ENCODE measurements around the gene SPOCK2.

GRCh38 chr10:72116372-72116771, 28.0 kb upstream of the SPOCK2 start:
- TF ChIP-seq ZFP41 (CRISPR knock-in tag; IDR thresholded peaks at IDR 0.05; ENCODE audit: borderline replicate concordance) (no peak), CHD4 (IDR thresholded peaks at IDR 0.05; ENCODE audit: borderline replicate concordance, low read length) (no peak), KDM3A (CRISPR knock-in tag; IDR thresholded peaks at IDR 0.05; ENCODE audit: low read depth) (no peak), CTCF (CRISPR knock-in tag; IDR thresholded peaks at IDR 0.05) (no peak), ZNF691 (CRISPR knock-in tag; IDR thresholded peaks at IDR 0.05; ENCODE audit: borderline replicate concordance, low read depth) (no peak), POLR2A (IDR thresholded peaks at IDR 0.05; ENCODE audit: insufficient read depth in 1 of 2, low read depth in 2 of 2, low read length in 2 of 2) (no peak), MLX (CRISPR knock-in tag; IDR thresholded peaks at IDR 0.05) (no peak), ZNF367 (CRISPR knock-in tag; IDR thresholded peaks at IDR 0.05; ENCODE audit: borderline replicate concordance) (no peak)

Data from HepG2 (cell line).